Panc1 (cell line): ENCODE data around the gene SULT2B1. TPM values are rescaled to one million over a fixed set of nuclear protein-coding genes. Genes with fewer than 3 reads are reported as not detected.

Experiments
- ATAC-seq: fragments of 200-7000 bp; cut with Tn5 transposase; 2 replicates; pipeline ENCODE4 v1.9.1; 2020; ENCODE audit warnings: mild to moderate bottlenecking, moderate library complexity
- BruUV-seq: library from RNA; stranded (reverse); fragments of 400-500 nt; replicated peaks from 2 replicates; lab custom pipeline; 2021; lab: Mats Ljungman, UMichigan
- CTCF ChIA-PET: fragments of 300-600 bp; sonication (Branson Sonifier 250); formaldehyde crosslinking; loops from one replicate; lab custom pipeline; 2022; ENCODE audit warnings: antibody characterized with exemption; lab: Charles Lee
- POLR2A ChIA-PET: fragments of 300-600 bp; sonication (Branson Sonifier 250); formaldehyde crosslinking; loops from one replicate; lab custom pipeline; 2022; ENCODE audit warnings: antibody characterized with exemption; lab: Charles Lee
- DNase-seq: peaks from one replicate; pipeline ENCODE4 v3.0.0-alpha.2; 2010; ENCODE audit warnings: low read depth, low spot score
- H3K27ac ChIP-seq: 2 replicates; pipeline ENCODE4 v1.5.1; 2011; ENCODE audit warnings: mild to moderate bottlenecking, low read length, inconsistent platforms
- H3K27me3 ChIP-seq: fragments of 200-500 bp; sonication (Bioruptor generic); 2 replicates; pipeline ENCODE4 v1.6.0; 2014; ENCODE audit warnings: low read length, inconsistent platforms; ENCODE audit not compliant: control insufficient read depth, insufficient read depth
- H3K36me3 ChIP-seq: fragments of 200-500 bp; sonication (Bioruptor generic); 2 replicates; pipeline ENCODE4 v1.5.1; 2014; ENCODE audit warnings: inconsistent platforms, mild to moderate bottlenecking, low read length, moderate library complexity; ENCODE audit not compliant: control insufficient read depth, insufficient read depth
- H3K4me1 ChIP-seq: 2 replicates; pipeline ENCODE4 v1.5.1; 2011; ENCODE audit warnings: inconsistent platforms, mild to moderate bottlenecking, low read length, moderate library complexity; ENCODE audit not compliant: control insufficient read depth, insufficient read depth
- H3K4me3 ChIP-seq, 2 experiments: 2 replicates each; pipeline ENCODE4 v1.5.1; 2011 to 2012; ENCODE audit warnings: low read depth in 2 of 2, low read length in 2 of 2, mild to moderate bottlenecking in 2 of 2, inconsistent platforms in 1 of 2, moderate library complexity in 1 of 2
- H3K9me3 ChIP-seq: fragments of 200-500 bp; sonication (Bioruptor generic); 2 replicates; pipeline ENCODE4 v1.5.1; 2014; ENCODE audit warnings: low read depth, mild to moderate bottlenecking, inconsistent platforms, low read length, moderate library complexity; ENCODE audit not compliant: control insufficient read depth, insufficient read depth
- CTCF ChIP-seq: fragments of 450-650 bp; IDR thresholded peaks from 2 replicates; pipeline ENCODE4 v1.5.1; 2017; ENCODE audit warnings: mild to moderate bottlenecking
- POLR2AphosphoS5 ChIP-seq: IDR thresholded peaks from 2 replicates; pipeline ENCODE4 v1.6.1; 2012; ENCODE audit warnings: mild to moderate bottlenecking, low read depth, low read length, moderate library complexity
- SIN3A ChIP-seq: IDR thresholded peaks from 2 replicates; pipeline ENCODE4 v1.6.1; 2012; ENCODE audit warnings: low read depth, mild to moderate bottlenecking, low read length, moderate library complexity, borderline replicate concordance; ENCODE audit not compliant: insufficient read depth
- TCF7L2 ChIP-seq: IDR thresholded peaks from 2 replicates; pipeline ENCODE4 v1.6.1; 2011; ENCODE audit warnings: mild to moderate bottlenecking, low read depth, low read length, inconsistent platforms
- in situ Hi-C: cut with HindIII; loops from 2 replicates; pipeline ENCODE4 v1.10.0; 2016; ENCODE audit warnings: low sequenced_read_pairs, low pct_unique_long_range_greater_than_20kb
- intact Hi-C: fragments of 100-400 bp; cut with micrococcal nuclease; formaldehyde crosslinking; loops from one replicate; pipeline ENCODE4 v1.10.0; 2022; ENCODE audit not compliant: unreplicated experiment
- total RNA-seq: library from RNA; stranded (reverse); gene quantifications from one replicate; pipeline ENCODE4 v1.2.1, GENCODE V29; 2021; ENCODE audit not compliant: unreplicated experiment
- TF ChIP-seq, protein P1 (sequence below), 2 experiments: IDR thresholded peaks; 2 replicates each; pipeline ENCODE4 v1.6.1; 2011 to 2012; ENCODE audit warnings: low read depth in 2 of 2, control low read depth in 1 of 2, low read length in 1 of 2, mild to moderate bottlenecking in 1 of 2, moderate library complexity in 1 of 2; ENCODE audit not compliant: insufficient read depth in 1 of 2

SULT2B1 gene
- total RNA-seq, 1 experiment from 2014 or later, result 3.6 TPM

DNA sequence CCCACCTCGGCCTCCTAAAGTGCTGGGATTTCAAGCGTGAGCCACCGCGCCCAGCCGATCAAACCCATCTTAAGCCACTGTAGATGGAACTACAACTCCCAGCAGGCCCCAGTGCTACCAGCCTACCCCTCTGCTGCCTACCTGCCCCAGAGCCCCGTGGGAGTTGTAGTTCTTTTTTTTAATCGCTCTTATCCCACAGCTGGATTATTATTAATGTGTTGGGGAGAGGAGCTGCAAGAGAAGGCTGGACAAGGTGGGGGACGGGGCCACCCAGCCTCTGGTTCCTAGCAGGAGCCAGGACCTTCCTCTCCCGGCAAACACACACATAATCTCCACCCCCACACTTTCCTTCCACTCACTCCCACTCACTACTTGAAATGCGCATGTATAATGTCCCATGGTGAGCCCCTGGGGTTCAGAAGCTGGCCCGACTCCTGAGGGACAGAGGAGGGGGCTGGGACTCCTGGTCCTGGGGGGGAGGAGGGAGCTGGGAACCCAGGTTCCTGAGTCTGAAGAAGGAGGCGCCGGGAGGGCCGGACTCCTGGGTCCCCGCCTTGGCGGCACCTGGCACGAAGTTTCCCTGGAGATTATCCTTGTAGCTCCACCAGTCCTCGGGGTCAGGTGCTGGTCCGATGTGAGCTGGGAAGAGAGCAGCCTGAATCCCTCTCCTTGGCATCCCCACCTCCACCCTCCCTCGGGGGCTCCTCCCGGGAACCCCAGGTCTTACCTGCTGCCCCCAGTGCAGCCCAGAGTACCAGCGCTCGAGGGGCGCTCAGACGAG, 93.1 kb downstream of the SULT2B1 start:
- no TSS peak for BruUV-seq
- Histone ChIP-seq H3K36me3 (no peaks in the 10 kb centered on the region), H3K27me3 (no peaks in the 10 kb centered on the region), H3K27ac (peak overlapping the region; percentile 31; the same call in 1 of the 2 replicates), H3K9me3 (no peaks in the 10 kb centered on the region), H3K4me1 (peaks cover 2% of the 10 kb centered on the region; the same call in 1 of the 2 replicates), H3K4me3 (peak overlapping the region; percentile 53 to 69)
- ChIA-PET POLR2A (interaction anchor here (0.5 to 1.1 kb wide), 3 partner anchors 21 to 89 kb away, joined by 3 to 6 read pairs (median 4); no protein-coding TSS in a partner anchor), CTCF (interaction anchor here (0.6 to 1.0 kb wide), 2 partner anchors 140 to 368 kb away, joined by 4 to 5 read pairs; no protein-coding TSS in a partner anchor)
- intact Hi-C loops (no loop called here), in situ Hi-C loops (no loop called here)
- no peak for TF ChIP-seq POLR2AphosphoS5
- TF ChIP-seq SIN3A, result no peak
- no peak for TF ChIP-seq CTCF
- TF ChIP-seq, protein P1, sequence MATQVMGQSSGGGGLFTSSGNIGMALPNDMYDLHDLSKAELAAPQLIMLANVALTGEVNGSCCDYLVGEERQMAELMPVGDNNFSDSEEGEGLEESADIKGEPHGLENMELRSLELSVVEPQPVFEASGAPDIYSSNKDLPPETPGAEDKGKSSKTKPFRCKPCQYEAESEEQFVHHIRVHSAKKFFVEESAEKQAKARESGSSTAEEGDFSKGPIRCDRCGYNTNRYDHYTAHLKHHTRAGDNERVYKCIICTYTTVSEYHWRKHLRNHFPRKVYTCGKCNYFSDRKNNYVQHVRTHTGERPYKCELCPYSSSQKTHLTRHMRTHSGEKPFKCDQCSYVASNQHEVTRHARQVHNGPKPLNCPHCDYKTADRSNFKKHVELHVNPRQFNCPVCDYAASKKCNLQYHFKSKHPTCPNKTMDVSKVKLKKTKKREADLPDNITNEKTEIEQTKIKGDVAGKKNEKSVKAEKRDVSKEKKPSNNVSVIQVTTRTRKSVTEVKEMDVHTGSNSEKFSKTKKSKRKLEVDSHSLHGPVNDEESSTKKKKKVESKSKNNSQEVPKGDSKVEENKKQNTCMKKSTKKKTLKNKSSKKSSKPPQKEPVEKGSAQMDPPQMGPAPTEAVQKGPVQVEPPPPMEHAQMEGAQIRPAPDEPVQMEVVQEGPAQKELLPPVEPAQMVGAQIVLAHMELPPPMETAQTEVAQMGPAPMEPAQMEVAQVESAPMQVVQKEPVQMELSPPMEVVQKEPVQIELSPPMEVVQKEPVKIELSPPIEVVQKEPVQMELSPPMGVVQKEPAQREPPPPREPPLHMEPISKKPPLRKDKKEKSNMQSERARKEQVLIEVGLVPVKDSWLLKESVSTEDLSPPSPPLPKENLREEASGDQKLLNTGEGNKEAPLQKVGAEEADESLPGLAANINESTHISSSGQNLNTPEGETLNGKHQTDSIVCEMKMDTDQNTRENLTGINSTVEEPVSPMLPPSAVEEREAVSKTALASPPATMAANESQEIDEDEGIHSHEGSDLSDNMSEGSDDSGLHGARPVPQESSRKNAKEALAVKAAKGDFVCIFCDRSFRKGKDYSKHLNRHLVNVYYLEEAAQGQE (IDR thresholded peaks at IDR 0.05; ENCODE audit: insufficient read depth in 1 of 2, low read depth in 2 of 2, low read length in 1 of 2), result no peak
- no peak for TF ChIP-seq TCF7L2
- DNase-seq, result no peak
- peak; percentile 85 for ATAC-seq

DNA sequence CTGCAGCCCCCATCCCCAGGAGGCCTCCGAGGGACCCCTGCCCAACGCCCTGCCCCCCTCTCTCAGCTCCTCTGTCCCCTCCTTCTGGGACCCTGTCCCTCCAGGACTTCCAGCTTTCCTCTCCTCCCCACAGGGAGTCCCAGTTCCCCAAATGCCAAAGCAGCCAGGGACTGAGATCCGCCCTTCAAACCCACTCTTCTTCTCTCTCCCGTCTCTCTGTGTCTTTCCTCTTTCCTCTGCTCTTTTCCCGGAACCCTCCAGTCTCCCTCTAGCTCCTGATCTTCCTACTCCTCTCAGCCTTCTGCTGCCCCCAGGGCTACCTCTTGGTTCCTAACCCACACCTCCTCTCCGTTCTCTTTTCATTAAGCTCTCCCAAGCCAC, 93.6 kb downstream of the SULT2B1 start:
- intact Hi-C loops (no loop called here), in situ Hi-C loops (no loop called here)
- H3K36me3 ChIP-seq, result no peaks in the 10 kb centered on the region
- H3K27ac ChIP-seq, result peak overlapping the region; percentile 52; the same call in 1 of the 2 replicates
- peak overlapping the region; percentile 53 to 69 for H3K4me3 ChIP-seq
- BruUV-seq, result TSS peak; percentile 99
- peaks cover 2% of the 10 kb centered on the region; the same call in 1 of the 2 replicates for H3K4me1 ChIP-seq
- no peaks in the 10 kb centered on the region for H3K9me3 ChIP-seq
- TF ChIP-seq, protein P1 (IDR thresholded peaks at IDR 0.05; ENCODE audit: insufficient read depth in 1 of 2, low read depth in 2 of 2, low read length in 1 of 2), result no peak
- TF ChIP-seq TCF7L2 (no peak), CTCF (no peak), SIN3A (no peak), POLR2AphosphoS5 (no peak)
- no peak for DNase-seq
- peak; percentile 43 for ATAC-seq
- no peaks in the 10 kb centered on the region for H3K27me3 ChIP-seq
- ChIA-PET POLR2A (interaction anchor here (0.6 to 1.1 kb wide), 2 partner anchors 22 to 55 kb away, joined by 3 to 4 read pairs; no protein-coding TSS in a partner anchor), CTCF (interaction anchor here (0.5 to 1.0 kb wide), 4 partner anchors 30 to 368 kb away, joined by 4 to 5 read pairs (median 4); no protein-coding TSS in a partner anchor)
